ENCODE results near the gene CCL3.
A peak's percentile ranks its signal among the peaks of the same experiment; 100 is the strongest.
"Not testable (repeated sequence)": the region's sequence is repeated elsewhere in the genome, so short reads cannot be mapped to it uniquely, and the experiment has no call there.

CCL3 gene

DNA sequence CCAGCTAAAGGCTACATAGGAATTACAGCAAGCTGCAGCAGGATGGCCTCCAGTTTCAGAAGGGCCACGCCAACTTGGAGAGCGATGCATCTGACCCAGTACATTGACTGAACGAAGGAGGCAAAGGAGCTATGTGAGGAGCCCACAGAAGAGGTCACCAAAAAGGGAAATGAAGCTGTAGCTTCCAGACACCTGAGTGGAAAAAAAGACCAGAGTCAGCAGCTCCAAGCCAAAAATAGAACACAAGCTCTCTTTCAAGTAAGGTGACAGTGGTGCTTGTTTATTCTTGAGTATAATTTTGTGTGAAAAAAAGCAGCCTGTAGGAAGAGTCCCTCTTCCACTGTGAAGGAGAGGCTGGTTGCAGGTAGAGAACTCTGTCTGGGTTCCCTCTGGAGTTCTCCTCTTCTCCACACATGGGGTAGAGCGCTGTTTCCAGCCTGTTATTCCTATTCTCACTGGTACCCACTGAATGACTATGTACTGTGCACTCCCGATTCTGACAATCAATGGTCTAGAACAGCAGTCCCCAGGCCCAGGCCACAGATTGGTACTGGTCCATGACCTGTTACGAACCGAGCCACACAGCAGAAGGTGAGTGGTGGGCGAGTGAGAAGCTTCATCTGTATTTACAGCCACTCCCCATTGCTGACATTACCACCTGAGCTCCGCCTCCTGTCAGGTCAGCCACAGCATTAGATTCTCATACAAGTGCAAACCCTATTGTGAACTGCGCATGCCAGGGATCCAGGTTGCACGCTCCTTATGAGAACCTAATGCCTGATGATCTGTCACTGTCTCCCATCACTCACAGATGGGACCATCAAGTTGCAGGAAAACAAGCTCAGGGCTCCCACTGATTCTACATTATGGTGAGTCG is 28.8 kb upstream of the CCL3 start:
- TF ChIP-seq ZNF391 (tag by site-specific recombination; IDR thresholded peaks at IDR 0.05; ENCODE audit: borderline replicate concordance, low read depth) (no peak), ZNF610 (tag by site-specific recombination; IDR thresholded peaks at IDR 0.05; ENCODE audit: borderline replicate concordance) (peak; percentile 99)
- no peaks in the 10 kb centered on the region for H3K9me3 ChIP-seq (ENCODE audit: control insufficient read depth, insufficient read depth, low read depth, low read length)
- POLR2A ChIA-PET, result interaction anchor here (0.6 to 1.1 kb wide), 2 partner anchors 54 to 64 kb away, joined by 3 read pairs; no protein-coding TSS in a partner anchor
- no peak overlapping the region for H3K27ac ChIP-seq (ENCODE audit: extremely low read depth, low read depth, low read length)
- CTCF ChIA-PET, result interaction anchor here (0.6 to 3.1 kb wide), 10 partner anchors 14 to 929 kb away, joined by 3 to 37 read pairs (median 4); no protein-coding TSS in a partner anchor
- H3K36me3 ChIP-seq (ENCODE audit: control insufficient read depth in 2 of 2, insufficient read depth in 1 of 2, low read length in 2 of 2), result no peaks in the 10 kb centered on the region
- H3K4me1 ChIP-seq (ENCODE audit: control insufficient read depth, insufficient read depth, low read length), result peaks cover 3% of the 10 kb centered on the region; the same call in 1 of the 2 replicates
- no peak overlapping the region for H3K4me3 ChIP-seq (ENCODE audit: low read depth, low read length)

DNA sequence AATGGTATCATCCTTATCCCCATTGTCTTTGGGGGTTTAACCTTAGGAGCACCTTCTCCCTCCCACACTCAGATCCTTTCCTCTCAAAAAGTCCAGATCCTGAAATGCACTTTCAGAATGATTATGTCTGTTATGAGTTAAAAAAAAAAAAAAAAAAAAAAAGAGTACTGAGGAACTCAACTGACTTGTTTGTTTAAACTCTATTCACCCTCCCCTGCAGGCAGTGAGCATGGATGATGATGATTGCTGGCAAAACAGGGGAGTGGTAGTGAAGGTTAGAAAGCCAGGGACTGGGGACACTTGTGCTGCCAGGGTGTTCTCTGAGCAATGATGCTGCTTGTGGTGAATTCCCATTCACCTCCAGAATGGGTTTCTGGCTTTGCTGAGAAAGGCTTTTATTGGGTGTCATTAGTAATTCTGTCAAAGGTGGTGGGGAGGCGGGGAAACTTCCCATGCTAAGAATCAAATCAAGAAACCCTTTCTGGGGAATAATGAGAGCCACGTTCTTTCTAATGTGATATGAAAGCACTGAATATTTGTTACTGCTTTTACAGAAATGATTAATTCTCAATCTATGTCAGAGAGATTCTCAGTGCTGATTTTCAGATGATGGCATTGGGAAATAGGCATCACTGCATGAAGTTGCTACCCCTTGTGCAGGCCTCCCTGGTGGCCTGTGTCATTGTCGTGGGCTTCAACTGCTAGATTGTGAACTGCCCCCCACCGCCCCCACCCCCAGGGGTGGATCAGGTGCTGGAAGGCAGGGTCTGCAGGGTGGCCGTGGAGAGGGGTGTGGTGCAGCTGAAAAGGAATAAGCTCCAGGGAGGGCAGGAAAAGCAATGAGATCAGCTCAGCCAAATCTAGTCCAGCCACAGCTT is 27.8 kb upstream of the CCL3 start:
- no peaks in the 10 kb centered on the region for H3K9me3 ChIP-seq (ENCODE audit: control insufficient read depth, insufficient read depth, low read depth, low read length)
- peaks cover 3% of the 10 kb centered on the region; the same call in 1 of the 2 replicates for H3K4me1 ChIP-seq (ENCODE audit: control insufficient read depth, insufficient read depth, low read length)
- TF ChIP-seq ZIC2 (tag by site-specific recombination; IDR thresholded peaks at IDR 0.05), result peak; percentile 81
- TF ChIP-seq GLIS1 (tag by site-specific recombination; IDR thresholded peaks at IDR 0.05), result peak; percentile 97
- TF ChIP-seq GLI4 (tag by site-specific recombination; IDR thresholded peaks at IDR 0.05), result no peak
- H3K36me3 ChIP-seq (ENCODE audit: control insufficient read depth in 2 of 2, insufficient read depth in 1 of 2, low read length in 2 of 2), result no peaks in the 10 kb centered on the region
- H3K4me3 ChIP-seq (ENCODE audit: low read depth, low read length), result no peak overlapping the region
- POLR2A ChIA-PET, result interaction anchor here (0.6 to 1.1 kb wide), 2 partner anchors 53 to 65 kb away, joined by 3 read pairs; no protein-coding TSS in a partner anchor
- no peak overlapping the region; the same call in 1 of the 2 replicates for H3K27ac ChIP-seq (ENCODE audit: extremely low read depth, low read depth, low read length)
- CTCF ChIA-PET, result interaction anchor here (0.7 to 3.1 kb wide), 9 partner anchors 15 to 928 kb away, joined by 3 to 37 read pairs (median 7); no protein-coding TSS in a partner anchor

- H3K27ac ChIP-seq (ENCODE audit: extremely low read depth, low read depth, low read length); H3K36me3 ChIP-seq (ENCODE audit: control insufficient read depth in 2 of 2, insufficient read depth in 1 of 2, low read length in 2 of 2); POLR2A ChIA-PET; H3K4me1 ChIP-seq (ENCODE audit: control insufficient read depth, insufficient read depth, low read length); H3K4me3 ChIP-seq (ENCODE audit: low read depth, low read length); H3K9me3 ChIP-seq (ENCODE audit: control insufficient read depth, insufficient read depth, low read depth, low read length): not testable (repeated sequence)
- TF ChIP-seq ZEB2 (tag by site-specific recombination; IDR thresholded peaks at IDR 0.05) (0 out of 2 replicates have a peak, but pooled peaks have one; percentile 16), ZBTB21 (tag by site-specific recombination; IDR thresholded peaks at IDR 0.05) (peak; percentile 78), BCL11A (tag by site-specific recombination; IDR thresholded peaks at IDR 0.05; ENCODE audit: low read depth) (peak; percentile 16; the same call in 1 of the 2 replicates), ZNF843 (tag by site-specific recombination; IDR thresholded peaks at IDR 0.05) (peak; percentile 37; the same call in 1 of the 2 replicates), ZNF366 (tag by site-specific recombination; conservative IDR thresholded peaks at IDR 0.05) (peak; percentile 33; the same call in 1 of the 2 replicates), ZNF248 (tag by site-specific recombination; IDR thresholded peaks at IDR 0.05) (0 out of 2 replicates have a peak, but pooled peaks have one; percentile 16), KLF9 (tag by site-specific recombination; IDR thresholded peaks at IDR 0.05; ENCODE audit: low read depth) (0 out of 2 replicates have a peak, but pooled peaks have one; percentile 14), FEZF1 (tag by site-specific recombination; IDR thresholded peaks at IDR 0.05) (0 out of 2 replicates have a peak, but pooled peaks have one; percentile 39), ZNF629 (tag by site-specific recombination; IDR thresholded peaks at IDR 0.05) (peak; percentile 85), ZNF558 (tag by site-specific recombination; IDR thresholded peaks at IDR 0.05) (0 out of 2 replicates have a peak, but pooled peaks have one; percentile 28), SP7 (tag by site-specific recombination; IDR thresholded peaks at IDR 0.05) (peak; percentile 89)
- TF ChIP-seq, protein P1, sequence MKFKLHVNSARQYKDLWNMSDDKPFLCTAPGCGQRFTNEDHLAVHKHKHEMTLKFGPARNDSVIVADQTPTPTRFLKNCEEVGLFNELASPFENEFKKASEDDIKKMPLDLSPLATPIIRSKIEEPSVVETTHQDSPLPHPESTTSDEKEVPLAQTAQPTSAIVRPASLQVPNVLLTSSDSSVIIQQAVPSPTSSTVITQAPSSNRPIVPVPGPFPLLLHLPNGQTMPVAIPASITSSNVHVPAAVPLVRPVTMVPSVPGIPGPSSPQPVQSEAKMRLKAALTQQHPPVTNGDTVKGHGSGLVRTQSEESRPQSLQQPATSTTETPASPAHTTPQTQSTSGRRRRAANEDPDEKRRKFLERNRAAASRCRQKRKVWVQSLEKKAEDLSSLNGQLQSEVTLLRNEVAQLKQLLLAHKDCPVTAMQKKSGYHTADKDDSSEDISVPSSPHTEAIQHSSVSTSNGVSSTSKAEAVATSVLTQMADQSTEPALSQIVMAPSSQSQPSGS (tag by site-specific recombination; IDR thresholded peaks at IDR 0.05; ENCODE audit: low read depth), result peak; percentile 94
- CTCF ChIA-PET, result interaction anchor here (2.7 kb wide), 1 partner anchor 33 kb away, joined by 11 read pairs; no protein-coding TSS in a partner anchor
These were observed 25.7 kb upstream of the CCL3 start for GRCh38 chr17:36115649-36115977.

All from HEK293 (cell line).